Spleen (tissue), 7 donors: ENCODE data around the gene OXLD1.

Source experiments
- POLR2A ChIP-seq, 3 donors: fragments of 450-650 bp; IDR thresholded peaks; one replicate each; pipeline ENCODE4 v1.5.1; 2017; ENCODE audit warnings: antibody characterized with exemption in 3 of 3, mild to moderate bottlenecking in 1 of 3
- POLR2AphosphoS5 ChIP-seq, 3 donors: sonication (generic); formaldehyde crosslinking; IDR thresholded peaks; one replicate each; pipeline ENCODE4 v1.5.1; 2017; ENCODE audit warnings: antibody characterized with exemption in 3 of 3
- TF ChIP-seq, protein P1 (sequence below), 11 experiments: fragments of 200-600 bp in 7 of 11; fragments of 450-650 bp in 4 of 11; sonication (generic) in 4 of 11; IDR thresholded peaks in 8 of 11; conservative IDR thresholded peaks in 3 of 11; 1 replicate in 7 of 11; 2 replicates in 4 of 11; pipeline versions ENCODE4 v1.4.0 to v1.8.0; 2016 to 2021; ENCODE audit warnings: antibody characterized with exemption in 11 of 11, inconsistent platforms in 4 of 11, mild to moderate bottlenecking in 1 of 11
- donor health status: DM: no; HTN: no; CAD: no; lungs with moderate emphysema.
- donor health status: DM: no; HTN: no; CAD: no.
- donor health status: DM: no; HTN: no; CAD: no.

GRCh38 chr17:81712468-81713003 lies 46.1 kb upstream of the OXLD1 start:
- TF ChIP-seq, protein P1, sequence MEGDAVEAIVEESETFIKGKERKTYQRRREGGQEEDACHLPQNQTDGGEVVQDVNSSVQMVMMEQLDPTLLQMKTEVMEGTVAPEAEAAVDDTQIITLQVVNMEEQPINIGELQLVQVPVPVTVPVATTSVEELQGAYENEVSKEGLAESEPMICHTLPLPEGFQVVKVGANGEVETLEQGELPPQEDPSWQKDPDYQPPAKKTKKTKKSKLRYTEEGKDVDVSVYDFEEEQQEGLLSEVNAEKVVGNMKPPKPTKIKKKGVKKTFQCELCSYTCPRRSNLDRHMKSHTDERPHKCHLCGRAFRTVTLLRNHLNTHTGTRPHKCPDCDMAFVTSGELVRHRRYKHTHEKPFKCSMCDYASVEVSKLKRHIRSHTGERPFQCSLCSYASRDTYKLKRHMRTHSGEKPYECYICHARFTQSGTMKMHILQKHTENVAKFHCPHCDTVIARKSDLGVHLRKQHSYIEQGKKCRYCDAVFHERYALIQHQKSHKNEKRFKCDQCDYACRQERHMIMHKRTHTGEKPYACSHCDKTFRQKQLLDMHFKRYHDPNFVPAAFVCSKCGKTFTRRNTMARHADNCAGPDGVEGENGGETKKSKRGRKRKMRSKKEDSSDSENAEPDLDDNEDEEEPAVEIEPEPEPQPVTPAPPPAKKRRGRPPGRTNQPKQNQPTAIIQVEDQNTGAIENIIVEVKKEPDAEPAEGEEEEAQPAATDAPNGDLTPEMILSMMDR (IDR thresholded peaks at IDR 0.05 in 8 of 11, conservative IDR thresholded peaks at IDR 0.05 in 3 of 11): no peak
- TF ChIP-seq POLR2A (IDR thresholded peaks at IDR 0.05) (no peak), POLR2AphosphoS5 (IDR thresholded peaks at IDR 0.05) (no peak)
